ENCODE data around the gene DCN. TPM values are rescaled to one million over a fixed set of nuclear protein-coding genes. Genes with fewer than 3 reads are reported as not detected.

The DCN gene
- total RNA-seq, 4 donors from 2014 or later: 753 to 2,728 (median 2,146) TPM

DNA sequence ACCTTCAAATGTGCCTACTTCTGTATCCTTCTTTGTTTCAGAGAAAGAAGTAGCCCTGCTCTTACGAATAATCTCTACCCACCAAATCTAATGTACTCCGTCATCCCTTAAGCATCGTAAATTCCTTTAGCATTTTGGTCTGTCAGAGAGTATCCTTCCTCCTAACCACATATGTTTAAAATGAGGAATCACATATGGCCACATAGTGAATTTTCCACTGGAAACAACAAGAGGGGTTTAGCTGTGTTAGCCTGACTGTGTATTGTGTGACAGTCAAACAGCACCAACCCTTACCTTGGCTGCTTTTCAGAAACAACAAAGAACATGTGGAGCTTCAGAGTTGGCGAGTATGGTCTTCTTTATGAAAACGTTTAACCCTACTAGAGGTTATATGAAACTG is 76.8 kb downstream of the DCN start:
- TF ChIP-seq, protein P1, sequence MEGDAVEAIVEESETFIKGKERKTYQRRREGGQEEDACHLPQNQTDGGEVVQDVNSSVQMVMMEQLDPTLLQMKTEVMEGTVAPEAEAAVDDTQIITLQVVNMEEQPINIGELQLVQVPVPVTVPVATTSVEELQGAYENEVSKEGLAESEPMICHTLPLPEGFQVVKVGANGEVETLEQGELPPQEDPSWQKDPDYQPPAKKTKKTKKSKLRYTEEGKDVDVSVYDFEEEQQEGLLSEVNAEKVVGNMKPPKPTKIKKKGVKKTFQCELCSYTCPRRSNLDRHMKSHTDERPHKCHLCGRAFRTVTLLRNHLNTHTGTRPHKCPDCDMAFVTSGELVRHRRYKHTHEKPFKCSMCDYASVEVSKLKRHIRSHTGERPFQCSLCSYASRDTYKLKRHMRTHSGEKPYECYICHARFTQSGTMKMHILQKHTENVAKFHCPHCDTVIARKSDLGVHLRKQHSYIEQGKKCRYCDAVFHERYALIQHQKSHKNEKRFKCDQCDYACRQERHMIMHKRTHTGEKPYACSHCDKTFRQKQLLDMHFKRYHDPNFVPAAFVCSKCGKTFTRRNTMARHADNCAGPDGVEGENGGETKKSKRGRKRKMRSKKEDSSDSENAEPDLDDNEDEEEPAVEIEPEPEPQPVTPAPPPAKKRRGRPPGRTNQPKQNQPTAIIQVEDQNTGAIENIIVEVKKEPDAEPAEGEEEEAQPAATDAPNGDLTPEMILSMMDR (IDR thresholded peaks at IDR 0.05): no peak
- DNase-seq (ENCODE audit: low spot score) (no peak), ATAC-seq (ENCODE audit: low FRiP score) (no peak)

DNA sequence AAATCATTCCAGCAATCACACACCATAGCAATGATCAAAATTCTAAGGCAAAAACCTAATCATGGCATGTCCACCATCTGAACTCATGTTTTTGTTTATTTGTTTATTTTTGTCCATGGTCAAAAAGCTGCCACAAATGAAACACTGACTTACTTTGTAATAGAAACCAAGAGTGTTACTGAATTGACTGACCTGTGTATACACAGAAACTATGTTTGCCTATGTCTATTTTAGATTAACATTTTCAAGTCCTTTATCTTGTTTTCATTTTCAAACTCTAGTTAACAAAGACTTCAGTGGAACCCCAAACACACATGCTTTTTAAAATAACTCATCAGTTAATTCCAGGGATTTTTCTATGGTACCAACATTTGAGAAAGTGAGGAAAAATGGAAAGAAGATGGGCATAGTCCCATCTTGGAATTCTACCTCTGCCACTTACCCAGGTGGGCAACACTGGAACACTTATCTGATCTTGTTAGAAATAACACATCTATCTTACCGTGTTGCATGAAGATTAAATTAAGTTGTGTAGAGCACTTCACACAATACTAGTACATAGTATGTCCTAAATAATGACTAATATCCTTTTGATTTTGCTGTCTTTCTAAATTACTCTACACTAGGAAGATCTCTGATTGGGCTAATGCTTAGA is 77.7 kb downstream of the DCN start:
- DNase-seq (ENCODE audit: low spot score): no peak
- TF ChIP-seq, protein P1 (IDR thresholded peaks at IDR 0.05): no peak
- ATAC-seq (ENCODE audit: low FRiP score): no peak

- DNase-seq (ENCODE audit: low spot score) (no peak), ATAC-seq (ENCODE audit: low FRiP score) (no peak)
- TF ChIP-seq, protein P1 (IDR thresholded peaks at IDR 0.05): no peak
These were observed 79.0 kb downstream of the DCN start for GRCh38 chr12:91103624-91104023.

GRCh38 chr12:91103101-91103500 is 79.5 kb downstream of the DCN start:
- DNase-seq (ENCODE audit: low spot score) (no peak), ATAC-seq (ENCODE audit: low FRiP score) (no peak)
- TF ChIP-seq, protein P1 (IDR thresholded peaks at IDR 0.05): no peak

- TF ChIP-seq, protein P1 (IDR thresholded peaks at IDR 0.05): no peak
- no peak for DNase-seq (ENCODE audit: low spot score)
- ATAC-seq (ENCODE audit: low FRiP score): no peak
These were observed 81.7 kb downstream of the DCN start for GRCh38 chr12:91100906-91101305.

GRCh38 chr12:91099836-91100235 is 82.8 kb downstream of the DCN start:
- DNase-seq (ENCODE audit: low spot score) (no peak), ATAC-seq (ENCODE audit: low FRiP score) (no peak)
- TF ChIP-seq, protein P1 (IDR thresholded peaks at IDR 0.05): no peak

DNA sequence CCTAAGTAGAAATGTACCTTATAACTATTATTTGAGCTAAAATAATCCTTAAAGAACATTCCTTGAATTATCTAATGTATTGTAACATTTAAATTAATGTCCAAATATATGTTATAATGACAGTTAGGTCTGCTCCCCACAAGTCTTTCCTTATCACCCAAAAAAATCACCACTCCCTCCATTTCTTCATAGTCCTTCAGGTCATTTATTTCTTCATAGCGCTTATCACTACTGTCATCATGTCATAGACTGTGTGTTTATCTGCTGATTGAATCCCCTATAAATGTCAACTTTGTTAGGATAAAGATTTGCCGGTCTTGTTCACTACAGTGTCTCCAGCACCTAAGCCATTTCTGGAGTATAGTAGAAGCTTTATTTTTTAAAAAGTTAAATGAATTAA is 83.3 kb downstream of the DCN start:
- ATAC-seq (ENCODE audit: low FRiP score) (no peak), DNase-seq (ENCODE audit: low spot score) (no peak)
- TF ChIP-seq, protein P1 (IDR thresholded peaks at IDR 0.05): no peak
